K562 (cell line): ENCODE data around the gene AGAP1. TPM values are rescaled to one million over a fixed set of nuclear protein-coding genes. Genes with fewer than 3 reads are reported as not detected.

Experiments
- ATAC-seq: fragments of 200-7000 bp; cut with Tn5 transposase; 3 replicates; pipeline ENCODE4 v1.9.1; 2020; ENCODE audit warnings: moderate library complexity
- BruUV-seq: library from RNA; stranded (reverse); fragments of 400-500 nt; replicated peaks from 2 replicates; lab custom pipeline; 2021; lab: Mats Ljungman, UMichigan
- CTCF ChIA-PET: fragments of 300-600 bp; formaldehyde crosslinking; extraction: SDS; loops from one replicate; lab custom pipeline; 2021; ENCODE audit warnings: low intra/inter-chr PET ratio; lab: Yijun Ruan, JAX
- POLR2A ChIA-PET: fragments of 300-600, 350-650 bp; sonication (Branson Sonifier 250); formaldehyde crosslinking; extraction: SDS; loops from one replicate; lab custom pipeline; 2021; ENCODE audit warnings: antibody characterized with exemption, inconsistent platforms; lab: Yijun Ruan, JAX
- DNase-seq, 4 experiments: peaks; one replicate each; pipeline versions ENCODE4 v3.0.0 to v3.0.0-alpha.2; 2011 to 2018; ENCODE audit warnings: low spot score in 3 of 4, mixed read lengths in 3 of 4; ENCODE audit errors: extremely low read depth in 1 of 4
- FAIRE-seq: peaks from 2 replicates; lab custom pipeline; 2011; peaks lifted over from hg19 to GRCh38; lab: Jason Lieb, UNC
- H2AFZ ChIP-seq: 2 replicates; pipeline ENCODE4 v1.6.0; 2011; ENCODE audit warnings: low read depth, low read length, control low read depth, inconsistent platforms
- H3K27ac ChIP-seq: fragments of 200-600 bp; 3 replicates; pipeline ENCODE4 v1.8.0; 2011; ENCODE audit warnings: low read depth, mild to moderate bottlenecking, control low read depth, inconsistent platforms, low read length, moderate library complexity, mixed read lengths; ENCODE audit errors: extremely low read depth
- H3K27me3 ChIP-seq, 2 experiments: fragments of 300-600 bp in 1 of 2; 2 replicates in 1 of 2; 3 replicates in 1 of 2; pipeline versions ENCODE4 v1.6.0 to v1.8.0; 2011; ENCODE audit warnings: inconsistent platforms in 2 of 2, low read length in 2 of 2, mild to moderate bottlenecking in 1 of 2, mixed read lengths in 1 of 2, moderate library complexity in 1 of 2; ENCODE audit not compliant: control insufficient read depth in 2 of 2, insufficient read depth in 2 of 2
- H3K36me3 ChIP-seq: fragments of 300-600 bp; 3 replicates; pipeline ENCODE4 v1.8.0; 2011; ENCODE audit warnings: mild to moderate bottlenecking, low read length, inconsistent platforms; ENCODE audit not compliant: control insufficient read depth, insufficient read depth
- H3K4me1 ChIP-seq, 2 experiments: fragments of 200-600 bp in 1 of 2; replicated peaks in 1 of 2; 2 replicates in 1 of 2; 3 replicates in 1 of 2; pipeline versions ENCODE4 v1.5.1 to v1.8.0; 2011; ENCODE audit warnings: inconsistent platforms in 2 of 2, low read length in 2 of 2, mild to moderate bottlenecking in 1 of 2, mixed read lengths in 1 of 2, moderate library complexity in 1 of 2; ENCODE audit not compliant: control insufficient read depth in 2 of 2, insufficient read depth in 2 of 2
- H3K4me2 ChIP-seq: 2 replicates; pipeline ENCODE4 v1.6.1; 2011; ENCODE audit warnings: low read length, control low read depth, inconsistent platforms, mixed read lengths; ENCODE audit not compliant: insufficient read depth
- H3K4me3 ChIP-seq: fragments of 200-600 bp; sonication (generic), shearing (Covaris generic); 2 replicates; pipeline ENCODE4 v1.5.1; 2016; ENCODE audit warnings: control low read depth, inconsistent platforms
- H3K79me2 ChIP-seq: fragments of 200-600 bp; 3 replicates; pipeline ENCODE4 v1.8.0; 2011; ENCODE audit warnings: low read length, inconsistent platforms; ENCODE audit not compliant: control insufficient read depth, insufficient read depth
- H3K9ac ChIP-seq, 2 experiments: 2 replicates each; pipeline versions ENCODE4 v1.6.0 to v1.6.1; 2011; ENCODE audit warnings: low read depth in 2 of 2, low read length in 2 of 2, control low read depth in 1 of 2, inconsistent platforms in 1 of 2, mild to moderate bottlenecking in 1 of 2, mixed read lengths in 1 of 2; ENCODE audit not compliant: insufficient read depth in 1 of 2
- H3K9me1 ChIP-seq: one replicate; pipeline ENCODE4 v1.6.0; 2011; ENCODE audit warnings: inconsistent platforms, mild to moderate bottlenecking, low read length, moderate library complexity; ENCODE audit not compliant: control insufficient read depth, insufficient read depth
- H3K9me3 ChIP-seq: replicated peaks from 2 replicates; pipeline ENCODE4 v1.5.1; 2011; ENCODE audit warnings: low read depth, low read length, inconsistent platforms; ENCODE audit not compliant: control insufficient read depth, insufficient read depth
- H4K20me1 ChIP-seq: replicated peaks from 2 replicates; pipeline ENCODE4 v1.6.1; 2011; ENCODE audit warnings: low read length, inconsistent platforms, mixed read lengths; ENCODE audit not compliant: control insufficient read depth, insufficient read depth
- ETV5 ChIP-seq: sonication (generic); formaldehyde crosslinking; IDR thresholded peaks from 2 replicates; pipeline ENCODE4 v1.4.0; 2020; ENCODE audit warnings: low read depth, mild to moderate bottlenecking, missing genetic modification reagents
- HNRNPUL1 ChIP-seq: fragments of 200-400 bp; formaldehyde crosslinking; IDR thresholded peaks from 2 replicates; pipeline ENCODE4 v1.6.1; 2017; ENCODE audit warnings: low read length
- NFRKB ChIP-seq: fragments of 450-650 bp; IDR thresholded peaks from 2 replicates; pipeline ENCODE4 v1.6.1; 2016; ENCODE audit warnings: low read depth
- TCF7L2 ChIP-seq: fragments of 150-350 bp; IDR thresholded peaks from 2 replicates; pipeline ENCODE4 v1.6.1; 2016; ENCODE audit warnings: low read depth, mild to moderate bottlenecking, low read length, moderate library complexity
- TRIM28 ChIP-seq: fragments of 450-650 bp; IDR thresholded peaks from 2 replicates; pipeline ENCODE4 v1.6.1; 2017
- ZEB2 ChIP-seq: fragments of 450-650 bp; IDR thresholded peaks from 2 replicates; pipeline ENCODE4 v1.6.1; 2016
- ZNF165 ChIP-seq: fragments of 250-450 bp; sonication (Bioruptor Pico); IDR thresholded peaks from 2 replicates; pipeline ENCODE4 v1.4.0; 2020; ENCODE audit warnings: borderline replicate concordance
- ZNF324 ChIP-seq: fragments of 250-450 bp; sonication (Bioruptor Pico); IDR thresholded peaks from 2 replicates; pipeline ENCODE4 v1.4.0; 2020; ENCODE audit warnings: mild to moderate bottlenecking
- WGBS: fragments of 100-300 bp; shearing (Covaris generic); methylation state at CpG from one replicate; pipeline ENCODE4 v1.1.6; 2016; ENCODE audit warnings: low coverage, mixed read lengths; ENCODE audit not compliant: insufficient coverage; ENCODE audit errors: missing lambda C conversion rate; 5-methylcytosine and 5-hydroxymethylcytosine counted together
- in situ Hi-C: fragments of 300-500 bp; cut with MboI; formaldehyde crosslinking; loops from 4 replicates; pipeline ENCODE4 v1.15.0; 2018; ENCODE audit warnings: inconsistent platforms, mixed read lengths
- intact Hi-C: fragments of 100-400 bp; cut with micrococcal nuclease; formaldehyde crosslinking; loops from 2 replicates; pipeline ENCODE4 v1.14.2; 2022
- polyA plus RNA-seq, 8 experiments: library from polyadenylated mRNA; depleted of rRNA in 4 of 8; stranded (reverse) in 5 of 8; unstranded in 3 of 8; fragments of >200 nt; fragmentation: Nextera tagmentation in 2 of 8; fragmentation: Illumina TruSeq in 1 of 8; extraction: Ambion mirVana in 2 of 8; extraction: Trizol in 1 of 8; gene quantifications; 2 replicates each; pipeline versions ENCODE4 v1.2.1 to v1.2.3, GENCODE V29; 2011 to 2014; ENCODE audit warnings: inconsistent platforms in 1 of 8, missing spikeins in 1 of 8
- total RNA-seq, 7 experiments: library from RNA; depleted of rRNA in 6 of 7; stranded (reverse); fragments of >200 nt in 6 of 7; fragmentation: Illumina TruSeq in 2 of 7; extraction: Trizol in 2 of 7; gene quantifications; 2 replicates each; pipeline versions ENCODE4 v1.2.1 to v1.2.3, GENCODE V29; 2011 to 2021; ENCODE audit warnings: low replicate concordance in 1 of 7
- TF ChIP-seq, protein P1 (sequence below): fragments of 250-450 bp; sonication (Bioruptor Pico); IDR thresholded peaks from 2 replicates; pipeline ENCODE4 v1.5.0; 2021
- TF ChIP-seq, protein P2 (sequence below): IDR thresholded peaks from 2 replicates; pipeline ENCODE4 v1.6.1; 2012; ENCODE audit warnings: low read depth, low read length, improper control_type of control experiment, borderline replicate concordance
- TF ChIP-seq, protein P3 (sequence below): sonication (generic); formaldehyde crosslinking; IDR thresholded peaks from 2 replicates; pipeline ENCODE4 v1.9.0; 2022; ENCODE audit warnings: mild to moderate bottlenecking, missing genetic modification reagents
- TF ChIP-seq, protein P4 (sequence below): fragments of 250-450 bp; sonication (Bioruptor Pico); IDR thresholded peaks from 2 replicates; pipeline ENCODE4 v1.4.0; 2020

Gene AGAP1
- total and polyA plus RNA-seq, 9 of the 15 experiments (the other 6 are each of a cell fraction or from before 2014, with no cell fraction given) = 1.3 to 24.0 (median 10.6) TPM

DNA sequence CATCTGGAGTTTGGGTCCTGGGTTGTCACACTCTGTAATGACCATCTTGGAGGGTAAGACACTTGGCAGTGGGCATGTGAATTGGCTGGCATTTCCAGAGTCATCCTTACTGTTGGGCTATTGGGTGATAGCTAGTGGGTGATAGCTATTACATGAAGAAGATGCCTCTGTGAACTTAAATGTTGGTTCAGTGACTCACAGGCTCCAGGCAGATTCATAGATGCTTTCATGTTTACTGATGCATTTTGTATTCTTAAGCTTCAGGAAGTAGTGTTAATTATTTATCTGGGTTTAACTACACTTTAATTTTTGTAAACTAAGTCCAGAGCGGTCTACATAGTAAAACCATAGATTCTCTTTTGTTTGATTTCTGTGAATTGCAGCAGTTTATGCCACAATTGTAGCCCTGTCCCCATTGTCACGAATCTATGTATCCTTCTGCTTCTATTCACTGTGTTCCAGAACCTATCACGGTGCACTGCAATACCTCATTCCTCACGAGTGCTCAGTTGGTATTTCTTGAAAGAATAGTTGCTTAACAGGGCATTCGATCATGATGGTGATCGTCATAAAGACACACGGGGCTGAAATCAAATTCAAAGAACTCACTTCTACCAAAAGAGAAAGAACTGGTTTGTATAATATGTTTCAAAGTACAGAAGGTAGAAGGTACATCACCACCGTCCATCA, 594.7 kb downstream of the AGAP1 start:
- no peaks in the 10 kb centered on the region for H3K9me3 ChIP-seq
- CTCF ChIA-PET = no interaction called here
- in situ Hi-C loops = no loop called here
- H3K4me2 ChIP-seq = no peak overlapping the region
- no peak overlapping the region for H2AFZ ChIP-seq
- ATAC-seq (no peak), DNase-seq (no peak), FAIRE-seq (no peak)
- no peaks in the 10 kb centered on the region for H3K79me2 ChIP-seq
- H3K4me1 ChIP-seq = no peaks in the 10 kb centered on the region
- no peak overlapping the region for H3K4me3 ChIP-seq
- H3K9ac ChIP-seq = no peak overlapping the region
- BruUV-seq = no TSS peak
- no peak overlapping the region for H3K27ac ChIP-seq
- H3K27me3 ChIP-seq = no peaks in the 10 kb centered on the region
- H4K20me1 ChIP-seq = no peaks in the 10 kb centered on the region
- H3K9me1 ChIP-seq = no peaks in the 10 kb centered on the region
- POLR2A ChIA-PET = no interaction called here
- WGBS = 58% methylated on average over 8 of the region's 8 CpGs
- intact Hi-C loops = no loop called here
- no peaks in the 10 kb centered on the region for H3K36me3 ChIP-seq
- TF ChIP-seq, protein P1, sequence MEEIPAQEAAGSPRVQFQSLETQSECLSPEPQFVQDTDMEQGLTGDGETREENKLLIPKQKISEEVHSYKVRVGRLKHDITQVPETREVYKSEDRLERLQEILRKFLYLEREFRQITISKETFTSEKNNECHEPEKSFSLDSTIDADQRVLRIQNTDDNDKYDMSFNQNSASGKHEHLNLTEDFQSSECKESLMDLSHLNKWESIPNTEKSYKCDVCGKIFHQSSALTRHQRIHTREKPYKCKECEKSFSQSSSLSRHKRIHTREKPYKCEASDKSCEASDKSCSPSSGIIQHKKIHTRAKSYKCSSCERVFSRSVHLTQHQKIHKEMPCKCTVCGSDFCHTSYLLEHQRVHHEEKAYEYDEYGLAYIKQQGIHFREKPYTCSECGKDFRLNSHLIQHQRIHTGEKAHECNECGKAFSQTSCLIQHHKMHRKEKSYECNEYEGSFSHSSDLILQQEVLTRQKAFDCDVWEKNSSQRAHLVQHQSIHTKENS (CRISPR knock-in tag) = no peak
- TF ChIP-seq, protein P2, sequence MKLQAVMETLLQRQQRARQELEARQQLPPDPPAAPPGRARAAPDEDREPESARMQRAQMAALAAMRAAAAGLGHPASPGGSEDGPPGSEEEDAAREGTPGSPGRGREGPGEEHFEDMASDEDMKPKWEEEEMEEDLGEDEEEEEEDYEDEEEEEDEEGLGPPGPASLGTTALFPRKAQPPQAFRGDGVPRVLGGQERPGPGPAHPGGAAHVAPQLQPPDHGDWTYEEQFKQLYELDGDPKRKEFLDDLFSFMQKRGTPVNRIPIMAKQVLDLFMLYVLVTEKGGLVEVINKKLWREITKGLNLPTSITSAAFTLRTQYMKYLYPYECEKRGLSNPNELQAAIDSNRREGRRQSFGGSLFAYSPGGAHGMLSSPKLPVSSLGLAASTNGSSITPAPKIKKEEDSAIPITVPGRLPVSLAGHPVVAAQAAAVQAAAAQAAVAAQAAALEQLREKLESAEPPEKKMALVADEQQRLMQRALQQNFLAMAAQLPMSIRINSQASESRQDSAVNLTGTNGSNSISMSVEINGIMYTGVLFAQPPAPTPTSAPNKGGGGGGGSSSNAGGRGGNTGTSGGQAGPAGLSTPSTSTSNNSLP = no peak
- TF ChIP-seq ZNF324 (CRISPR knock-in tag) (no peak), TRIM28 (no peak), NFRKB (no peak), ETV5 (CRISPR knock-in tag) (no peak), TCF7L2 (no peak), HNRNPUL1 (no peak), ZNF165 (CRISPR knock-in tag) (no peak), ZEB2 (no peak)
- TF ChIP-seq, protein P3, sequence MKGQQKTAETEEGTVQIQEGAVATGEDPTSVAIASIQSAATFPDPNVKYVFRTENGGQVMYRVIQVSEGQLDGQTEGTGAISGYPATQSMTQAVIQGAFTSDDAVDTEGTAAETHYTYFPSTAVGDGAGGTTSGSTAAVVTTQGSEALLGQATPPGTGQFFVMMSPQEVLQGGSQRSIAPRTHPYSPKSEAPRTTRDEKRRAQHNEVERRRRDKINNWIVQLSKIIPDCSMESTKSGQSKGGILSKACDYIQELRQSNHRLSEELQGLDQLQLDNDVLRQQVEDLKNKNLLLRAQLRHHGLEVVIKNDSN (CRISPR knock-in tag) = no peak
- TF ChIP-seq, protein P4, sequence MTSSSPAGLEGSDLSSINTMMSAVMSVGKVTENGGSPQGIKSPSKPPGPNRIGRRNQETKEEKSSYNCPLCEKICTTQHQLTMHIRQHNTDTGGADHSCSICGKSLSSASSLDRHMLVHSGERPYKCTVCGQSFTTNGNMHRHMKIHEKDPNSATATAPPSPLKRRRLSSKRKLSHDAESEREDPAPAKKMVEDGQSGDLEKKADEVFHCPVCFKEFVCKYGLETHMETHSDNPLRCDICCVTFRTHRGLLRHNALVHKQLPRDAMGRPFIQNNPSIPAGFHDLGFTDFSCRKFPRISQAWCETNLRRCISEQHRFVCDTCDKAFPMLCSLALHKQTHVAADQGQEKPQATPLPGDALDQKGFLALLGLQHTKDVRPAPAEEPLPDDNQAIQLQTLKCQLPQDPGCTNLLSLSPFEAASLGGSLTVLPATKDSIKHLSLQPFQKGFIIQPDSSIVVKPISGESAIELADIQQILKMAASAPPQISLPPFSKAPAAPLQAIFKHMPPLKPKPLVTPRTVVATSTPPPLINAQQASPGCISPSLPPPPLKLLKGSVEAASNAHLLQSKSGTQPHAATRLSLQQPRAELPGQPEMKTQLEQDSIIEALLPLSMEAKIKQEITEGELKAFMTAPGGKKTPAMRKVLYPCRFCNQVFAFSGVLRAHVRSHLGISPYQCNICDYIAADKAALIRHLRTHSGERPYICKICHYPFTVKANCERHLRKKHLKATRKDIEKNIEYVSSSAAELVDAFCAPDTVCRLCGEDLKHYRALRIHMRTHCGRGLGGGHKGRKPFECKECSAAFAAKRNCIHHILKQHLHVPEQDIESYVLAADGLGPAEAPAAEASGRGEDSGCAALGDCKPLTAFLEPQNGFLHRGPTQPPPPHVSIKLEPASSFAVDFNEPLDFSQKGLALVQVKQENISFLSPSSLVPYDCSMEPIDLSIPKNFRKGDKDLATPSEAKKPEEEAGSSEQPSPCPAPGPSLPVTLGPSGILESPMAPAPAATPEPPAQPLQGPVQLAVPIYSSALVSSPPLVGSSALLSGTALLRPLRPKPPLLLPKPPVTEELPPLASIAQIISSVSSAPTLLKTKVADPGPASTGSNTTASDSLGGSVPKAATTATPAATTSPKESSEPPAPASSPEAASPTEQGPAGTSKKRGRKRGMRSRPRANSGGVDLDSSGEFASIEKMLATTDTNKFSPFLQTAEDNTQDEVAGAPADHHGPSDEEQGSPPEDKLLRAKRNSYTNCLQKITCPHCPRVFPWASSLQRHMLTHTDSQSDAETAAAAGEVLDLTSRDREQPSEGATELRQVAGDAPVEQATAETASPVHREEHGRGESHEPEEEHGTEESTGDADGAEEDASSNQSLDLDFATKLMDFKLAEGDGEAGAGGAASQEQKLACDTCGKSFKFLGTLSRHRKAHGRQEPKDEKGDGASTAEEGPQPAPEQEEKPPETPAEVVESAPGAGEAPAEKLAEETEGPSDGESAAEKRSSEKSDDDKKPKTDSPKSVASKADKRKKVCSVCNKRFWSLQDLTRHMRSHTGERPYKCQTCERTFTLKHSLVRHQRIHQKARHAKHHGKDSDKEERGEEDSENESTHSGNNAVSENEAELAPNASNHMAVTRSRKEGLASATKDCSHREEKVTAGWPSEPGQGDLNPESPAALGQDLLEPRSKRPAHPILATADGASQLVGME (CRISPR knock-in tag) = no peak
